Gastrocnemius medialis (tissue), 4 donors: ENCODE data around the gene FNDC8. TPM values are rescaled to one million over a fixed set of nuclear protein-coding genes. Genes with fewer than 3 reads are reported as not detected.

Source experiments
- ATAC-seq, 2 donors: fragments of 150-250 bp; one replicate each; pipeline ENCODE4 v1.9.1; 2016
- DNase-seq, 2 donors: peaks; one replicate each; pipeline ENCODE4 v3.0.0-alpha.2; 2019
- H3K27ac ChIP-seq, 4 donors: fragments of 200-600 bp; sonication (generic); 1 replicate in 1 of 4; 2 replicates in 3 of 4; pipeline ENCODE4 v1.5.1; 2016 to 2018; ENCODE audit warnings: mild to moderate bottlenecking in 2 of 4, moderate library complexity in 1 of 4
- H3K27me3 ChIP-seq, 3 donors: fragments of 200-600 bp; sonication (generic) in 2 of 3; 1 replicate in 1 of 3; 2 replicates in 2 of 3; pipeline versions ENCODE4 v1.5.1 to v1.6.0; 2016 to 2019; ENCODE audit warnings: mild to moderate bottlenecking in 1 of 3, moderate library complexity in 1 of 3
- H3K36me3 ChIP-seq, 2 donors: fragments of 200-600 bp; sonication (generic) in 1 of 2; one replicate each; pipeline ENCODE4 v1.5.1; 2017 to 2018
- H3K4me1 ChIP-seq, 2 donors: fragments of 200-600 bp; sonication (generic) in 1 of 2; one replicate each; pipeline ENCODE4 v1.5.1; 2016 to 2017; ENCODE audit warnings: mild to moderate bottlenecking in 2 of 2
- H3K4me3 ChIP-seq, 4 donors: fragments of 200-600 bp; sonication (generic) in 3 of 4; 1 replicate in 1 of 4; 2 replicates in 3 of 4; pipeline ENCODE4 v1.5.1; 2016 to 2019; ENCODE audit warnings: mild to moderate bottlenecking in 2 of 4
- H3K9me3 ChIP-seq, 3 donors: fragments of 200-600 bp; sonication (generic) in 2 of 3; 1 replicate in 1 of 3; 2 replicates in 2 of 3; pipeline ENCODE4 v1.5.1; 2016 to 2019
- CTCF ChIP-seq, 5 experiments: fragments of 450-650 bp in 3 of 5; fragments of 200-600 bp in 2 of 5; sonication (generic) in 2 of 5; IDR thresholded peaks in 4 of 5; conservative IDR thresholded peaks in 1 of 5; 1 replicate in 4 of 5; 2 replicates in 1 of 5; pipeline ENCODE4 v1.5.1; 2016 to 2019; ENCODE audit warnings: antibody characterized with exemption in 5 of 5, mild to moderate bottlenecking in 3 of 5, moderate library complexity in 3 of 5
- POLR2A ChIP-seq, 2 donors: fragments of 450-650 bp; IDR thresholded peaks; one replicate each; pipeline ENCODE4 v1.6.1; 2017; ENCODE audit warnings: antibody characterized with exemption in 2 of 2, mild to moderate bottlenecking in 2 of 2, moderate library complexity in 2 of 2
- in situ Hi-C, 4 donors: fragments of 200-750 bp; cut with MboI; loops; one replicate each; pipeline versions ENCODE4 v1.15.0 to v1.8.0; 2017; ENCODE audit warnings: low sequenced_read_pairs in 4 of 4
- intact Hi-C: fragments of 100-400 bp; cut with DNase I; formaldehyde crosslinking; loops from one replicate; pipeline ENCODE4 v1.15.1; 2023; ENCODE audit warnings: low total_unique reads
- total RNA-seq, 4 donors: library from RNA; depleted of rRNA; stranded (reverse); fragments of >200 nt; gene quantifications; one replicate each; pipeline versions ENCODE4 v1.1.0 to v1.2.3, GENCODE V29; 2016

Gene FNDC8
- total RNA-seq, 4 donors from 2014 or later = not detected

- intact Hi-C loops = no loop called here
- peaks cover 0 to 3% of the 10 kb centered on the region in 2 donors for H3K4me1 ChIP-seq
- no peak for DNase-seq
- H3K9me3 ChIP-seq = no peaks in the 10 kb centered on the region
- no peak for TF ChIP-seq CTCF (IDR thresholded peaks at IDR 0.05 in 4 of 5, conservative IDR thresholded peaks at IDR 0.05 in 1 of 5)
- no peak for TF ChIP-seq POLR2A (IDR thresholded peaks at IDR 0.05)
- in situ Hi-C loops = loop anchor here in 2 of 4 donors (10.0 to 25.0 kb wide), 2 partner anchors 95 to 117 kb away; partner anchors contain the start of genes CCT6B (in 1 of the 2), LIG3 (in 1 of the 2) and ZNF830 (in 1 of the 2)
- no peak for ATAC-seq
- H3K27me3 ChIP-seq = no peaks in the 10 kb centered on the region
- H3K36me3 ChIP-seq = no peaks in the 10 kb centered on the region
- H3K27ac ChIP-seq = no peak overlapping the region
- H3K4me3 ChIP-seq = no peak overlapping the region
Observed at GRCh38 chr17:35082073-35082657, 39.2 kb upstream of the FNDC8 start.

- intact Hi-C loops = no loop called here
- Histone ChIP-seq H3K27ac (no peak overlapping the region), H3K36me3 (no peaks in the 10 kb centered on the region), H3K4me1 (peaks cover 3 to 12% of the 10 kb centered on the region in 2 donors), H3K9me3 (no peaks in the 10 kb centered on the region), H3K27me3 (no peaks in the 10 kb centered on the region), H3K4me3 (no peak overlapping the region)
- TF ChIP-seq CTCF (IDR thresholded peaks at IDR 0.05 in 4 of 5, conservative IDR thresholded peaks at IDR 0.05 in 1 of 5) = no peak
- TF ChIP-seq POLR2A (IDR thresholded peaks at IDR 0.05) = no peak
- in situ Hi-C loops = loop anchor here in 2 of 4 donors (10.0 to 25.0 kb wide), 2 partner anchors 96 to 118 kb away; partner anchors contain the start of genes CCT6B (in 1 of the 2), LIG3 (in 1 of the 2) and ZNF830 (in 1 of the 2)
- ATAC-seq = no peak
- DNase-seq = no peak
Observed at GRCh38 chr17:35083071-35083470, 38.3 kb upstream of the FNDC8 start.

GRCh38 chr17:35084987-35085386 lies 36.4 kb upstream of the FNDC8 start:
- no peak for TF ChIP-seq POLR2A (IDR thresholded peaks at IDR 0.05)
- no peak for TF ChIP-seq CTCF (IDR thresholded peaks at IDR 0.05 in 4 of 5, conservative IDR thresholded peaks at IDR 0.05 in 1 of 5)
- in situ Hi-C loops (loop anchor here in 2 of 4 donors (10.0 to 25.0 kb wide), 2 partner anchors 98 to 120 kb away; partner anchors contain the start of genes CCT6B (in 1 of the 2), LIG3 (in 1 of the 2) and ZNF830 (in 1 of the 2)), intact Hi-C loops (loop anchor here (5.0 kb wide), 1 partner anchor 103 kb away; the partner anchor contains the start of gene LIG3)
- Histone ChIP-seq H3K27me3 (no peaks in the 10 kb centered on the region), H3K27ac (no peak overlapping the region), H3K4me3 (no peak overlapping the region), H3K4me1 (peaks cover 6 to 14% of the 10 kb centered on the region in 2 donors), H3K36me3 (no peaks in the 10 kb centered on the region), H3K9me3 (no peaks in the 10 kb centered on the region)
- DNase-seq = no peak
- ATAC-seq = no peak

GRCh38 chr17:35086164-35086563 lies 35.3 kb upstream of the FNDC8 start:
- Histone ChIP-seq H3K27me3 (no peaks in the 10 kb centered on the region), H3K9me3 (no peaks in the 10 kb centered on the region), H3K27ac (no peak overlapping the region), H3K4me3 (no peak overlapping the region), H3K4me1 (peaks cover 6 to 14% of the 10 kb centered on the region in 2 donors), H3K36me3 (no peaks in the 10 kb centered on the region)
- in situ Hi-C loops (loop anchor here in 2 of 4 donors (10.0 to 25.0 kb wide), 2 partner anchors 99 to 121 kb away; partner anchors contain the start of genes CCT6B (in 1 of the 2), LIG3 (in 1 of the 2) and ZNF830 (in 1 of the 2)), intact Hi-C loops (loop anchor here (5.0 kb wide), 1 partner anchor 104 kb away; the partner anchor contains the start of gene LIG3)
- DNase-seq (no peak), ATAC-seq (no peak)
- TF ChIP-seq POLR2A (IDR thresholded peaks at IDR 0.05) (no peak), CTCF (IDR thresholded peaks at IDR 0.05 in 4 of 5, conservative IDR thresholded peaks at IDR 0.05 in 1 of 5) (no peak)
